OCI-LY7 (cell line): ENCODE results near the gene PODXL2. TPM values are rescaled to one million over a fixed set of nuclear protein-coding genes. Genes with fewer than 3 reads are reported as not detected.

Experiments used
- BruUV-seq: library from RNA; stranded (reverse); fragments of 400-500 nt; replicated peaks from 2 replicates; lab custom pipeline; 2021; lab: Mats Ljungman, UMichigan
- CTCF ChIA-PET: fragments of 300-600 bp; sonication (Branson Sonifier 250); formaldehyde crosslinking; loops from one replicate; lab custom pipeline; 2022; ENCODE audit warnings: antibody characterized with exemption; ENCODE audit not compliant: unreplicated experiment; lab: Charles Lee
- POLR2A ChIA-PET: fragments of 300-600 bp; sonication (Branson Sonifier 250); formaldehyde crosslinking; loops from one replicate; lab custom pipeline; 2022; ENCODE audit warnings: antibody characterized with exemption; lab: Charles Lee
- DNase-seq: peaks from one replicate; pipeline ENCODE4 v3.0.0-alpha.2; 2015; ENCODE audit warnings: low spot score
- H2AFZ ChIP-seq: fragments of 200-600 bp; sonication (generic), shearing (Covaris generic); 2 replicates; pipeline ENCODE4 v1.6.1; 2014; ENCODE audit warnings: mild to moderate bottlenecking, antibody characterized with exemption, low read length, moderate library complexity
- H3K27ac ChIP-seq: fragments of 200-600 bp; sonication (generic); 2 replicates; pipeline ENCODE4 v1.5.1; 2014; ENCODE audit warnings: mixed run types, low read depth, mild to moderate bottlenecking, moderate library complexity, low read length, inconsistent platforms; ENCODE audit not compliant: poor library complexity, severe bottlenecking
- H3K36me3 ChIP-seq: fragments of 200-600 bp; sonication (generic); 2 replicates; pipeline ENCODE4 v1.6.1; 2014; ENCODE audit warnings: mild to moderate bottlenecking, antibody characterized with exemption, low read length, moderate library complexity, mixed read lengths; ENCODE audit not compliant: insufficient read depth
- H3K4me1 ChIP-seq: fragments of 200-600 bp; sonication (generic); 2 replicates; pipeline ENCODE4 v1.5.1; 2014; ENCODE audit warnings: mild to moderate bottlenecking, low read length; ENCODE audit not compliant: insufficient read depth, poor library complexity, severe bottlenecking
- H3K4me2 ChIP-seq: fragments of 200-600 bp; sonication (generic); 2 replicates; pipeline ENCODE4 v1.6.1; 2014; ENCODE audit warnings: mild to moderate bottlenecking, low read length
- H3K4me3 ChIP-seq: fragments of 200-600 bp; sonication (generic); 2 replicates; pipeline ENCODE4 v1.5.1; 2014; ENCODE audit warnings: mild to moderate bottlenecking, low read depth, low read length; ENCODE audit not compliant: poor library complexity, severe bottlenecking
- H3K79me2 ChIP-seq: fragments of 200-600 bp; sonication (generic); 2 replicates; pipeline ENCODE4 v1.6.1; 2016; ENCODE audit warnings: low read depth, mild to moderate bottlenecking, low read length, moderate library complexity, mixed read lengths; ENCODE audit not compliant: insufficient read depth
- H3K9me2 ChIP-seq: fragments of 200-600 bp; sonication (generic); 2 replicates; pipeline ENCODE4 v1.6.1; 2016; ENCODE audit warnings: mild to moderate bottlenecking, low read length, mixed read lengths; ENCODE audit not compliant: insufficient read depth
- H3K9me3 ChIP-seq: fragments of 200-600 bp; sonication (generic); 2 replicates; pipeline ENCODE4 v1.6.1; 2014; ENCODE audit warnings: mild to moderate bottlenecking, mixed run types, low read length, mixed read lengths
- H4K20me1 ChIP-seq: fragments of 200-600 bp; sonication (generic); 2 replicates; pipeline ENCODE4 v1.6.1; 2014; ENCODE audit warnings: mild to moderate bottlenecking, antibody characterized with exemption, low read length, moderate library complexity, mixed read lengths; ENCODE audit not compliant: insufficient read depth
- CTCF ChIP-seq: fragments of 200-600 bp; sonication (generic); conservative IDR thresholded peaks from 2 replicates; pipeline ENCODE4 v1.5.1; 2014; ENCODE audit warnings: mild to moderate bottlenecking, antibody characterized with exemption, low read length, moderate library complexity, mixed read lengths
- EZH2phosphoT487 ChIP-seq: fragments of 200-600 bp; sonication (generic); IDR thresholded peaks from 2 replicates; pipeline ENCODE4 v1.6.1; 2018; ENCODE audit warnings: low read depth, borderline replicate concordance, mild to moderate bottlenecking, mixed run types, antibody characterized with exemption, low read length, moderate library complexity, mixed read lengths
- intact Hi-C: fragments of 100-400 bp; cut with micrococcal nuclease; formaldehyde crosslinking; loops from one replicate; pipeline ENCODE4 v1.10.0; 2022; ENCODE audit not compliant: unreplicated experiment
- total RNA-seq, 2 experiments: library from RNA; depleted of rRNA in 1 of 2; stranded (reverse); fragments of >200 nt in 1 of 2; shearing (Covaris generic) in 1 of 2; gene quantifications; 2 replicates each; pipeline ENCODE4 v1.2.3, GENCODE V29; 2014 to 2022

The PODXL2 gene
- total RNA-seq, 2 experiments from 2014 or later = 16.1 to 29.4 TPM

- Histone ChIP-seq H3K9me3 (no peaks in the 10 kb centered on the region), H3K36me3 (no peaks in the 10 kb centered on the region), H3K79me2 (no peaks in the 10 kb centered on the region), H3K27ac (no peak overlapping the region), H4K20me1 (no peaks in the 10 kb centered on the region), H3K4me2 (peak overlapping the region; percentile 55), H3K4me1 (peaks cover 17% of the 10 kb centered on the region), H3K4me3 (peak overlapping the region; percentile 71), H2AFZ (peak overlapping the region; percentile 54; the same call in 1 of the 2 replicates), H3K9me2 (no peaks in the 10 kb centered on the region)
- no peak for TF ChIP-seq EZH2phosphoT487
- no peak for TF ChIP-seq CTCF
- no TSS peak for BruUV-seq
- POLR2A ChIA-PET = no interaction called here
- DNase-seq = peak; percentile 80
- CTCF ChIA-PET = no interaction called here
- intact Hi-C loops = no loop called here
These were observed 750 bp downstream of the PODXL2 start for GRCh38 chr3:127629467-127630403.

GRCh38 chr3:127630811-127631714, 2.1 kb downstream of the PODXL2 start:
- Histone ChIP-seq H3K9me2 (no peaks in the 10 kb centered on the region), H3K4me2 (peak overlapping the region; percentile 55), H3K79me2 (no peaks in the 10 kb centered on the region), H3K9me3 (no peaks in the 10 kb centered on the region), H4K20me1 (no peaks in the 10 kb centered on the region), H3K4me1 (peaks cover 17% of the 10 kb centered on the region), H2AFZ (peak overlapping the region; percentile 54; the same call in 1 of the 2 replicates), H3K27ac (no peak overlapping the region), H3K36me3 (no peaks in the 10 kb centered on the region), H3K4me3 (peak overlapping the region; percentile 71)
- ChIA-PET CTCF (no interaction called here), POLR2A (interaction anchor here (0.6 to 1.0 kb wide), 3 partner anchors 12 to 105 kb away, joined by 3 read pairs; no protein-coding TSS in a partner anchor)
- DNase-seq = no peak
- intact Hi-C loops = no loop called here
- TF ChIP-seq EZH2phosphoT487 = no peak
- no peak for TF ChIP-seq CTCF
- BruUV-seq = no TSS peak
